MCF 10A (cell line): ENCODE measurements around the gene MAN1A1. TPM values are rescaled to one million over a fixed set of nuclear protein-coding genes. Genes with fewer than 3 reads are reported as not detected.
"Not testable (repeated sequence)": the region's sequence is repeated elsewhere in the genome, so short reads cannot be mapped to it uniquely, and the experiment has no call there.

Experiments
- BruUV-seq: library from RNA; stranded (reverse); fragments of 400-500 nt; replicated peaks from 2 replicates; lab custom pipeline; 2021; lab: Mats Ljungman, UMichigan
- CTCF ChIA-PET: fragments of 300-600 bp; sonication (Branson Sonifier 250); formaldehyde crosslinking; extraction: SDS; loops from one replicate; lab custom pipeline; 2021; ENCODE audit warnings: antibody characterized with exemption, inconsistent platforms; lab: Yijun Ruan, JAX
- POLR2A ChIA-PET: fragments of 300-600, 350-650 bp; sonication (Branson Sonifier 250); formaldehyde crosslinking; extraction: SDS; loops from one replicate; lab custom pipeline; 2020; ENCODE audit warnings: antibody characterized with exemption, inconsistent platforms; lab: Yijun Ruan, JAX
- DNase-seq: peaks from one replicate; pipeline ENCODE4 v3.0.0-alpha.2; 2018; ENCODE audit not compliant: unreplicated experiment
- H3K27ac Mint-ChIP-seq: one replicate; pipeline ENCODE4 v1.8.0; 2022; ENCODE audit warnings: mild to moderate bottlenecking, low read depth, mixed read lengths; ENCODE audit not compliant: unreplicated experiment
- H3K27me3 Mint-ChIP-seq: one replicate; pipeline ENCODE4 v1.8.0; 2022; ENCODE audit warnings: mixed read lengths; ENCODE audit not compliant: insufficient read depth, unreplicated experiment
- H3K36me3 Mint-ChIP-seq: one replicate; pipeline ENCODE4 v1.8.0; 2022; ENCODE audit warnings: mild to moderate bottlenecking, moderate library complexity, mixed read lengths; ENCODE audit not compliant: insufficient read depth, unreplicated experiment
- H3K4me1 Mint-ChIP-seq: one replicate; pipeline ENCODE4 v1.8.0; 2022; ENCODE audit warnings: mixed read lengths; ENCODE audit not compliant: insufficient read depth, unreplicated experiment
- H3K4me3 Mint-ChIP-seq: one replicate; pipeline ENCODE4 v1.8.0; 2022; ENCODE audit warnings: mild to moderate bottlenecking, moderate library complexity, mixed read lengths; ENCODE audit not compliant: unreplicated experiment
- H3K9me3 Mint-ChIP-seq: one replicate; pipeline ENCODE4 v1.8.0; 2022; ENCODE audit warnings: mixed read lengths; ENCODE audit not compliant: unreplicated experiment
- CTCF ChIP-seq: fragments of 200-600 bp; IDR thresholded peaks from one replicate; pipeline ENCODE4 v1.8.0; 2022; ENCODE audit warnings: antibody characterized with exemption, mild to moderate bottlenecking; ENCODE audit not compliant: unreplicated experiment
- intact Hi-C: fragments of 100-400 bp; cut with micrococcal nuclease; formaldehyde crosslinking; loops from 2 replicates; pipeline ENCODE4 v1.14.1; 2022
- total RNA-seq: library from RNA; stranded (reverse); gene quantifications from 2 replicates; pipeline ENCODE4 v1.2.3, GENCODE V29; 2022

Gene MAN1A1
- total RNA-seq, 1 experiment from 2014 or later: 1.3 TPM

GRCh38 chr6:119171088-119171841 is 178.3 kb downstream of the MAN1A1 start:
- DNase-seq: no peak
- no TSS peak for BruUV-seq
- Mint-ChIP-seq H3K4me3 (no peak overlapping the region), H3K36me3 (no peaks in the 10 kb centered on the region), H3K27ac (no peak overlapping the region), H3K4me1 (peaks cover 9% of the 10 kb centered on the region), H3K27me3 (no peaks in the 10 kb centered on the region), H3K9me3 (no peaks in the 10 kb centered on the region)
- CTCF ChIA-PET: interaction anchor here (1.5 kb wide), 1 partner anchor 23 kb away, joined by 4 read pairs; no protein-coding TSS in a partner anchor
- TF ChIP-seq CTCF: no peak
- POLR2A ChIA-PET: interaction anchor here (0.7 kb wide), 1 partner anchor 68 kb away, joined by 3 read pairs; no protein-coding TSS in a partner anchor
- intact Hi-C loops: no loop called here

- no peaks in the 10 kb centered on the region for H3K9me3 Mint-ChIP-seq
- no peak for TF ChIP-seq CTCF
Observed at GRCh38 chr6:119170447-119171087, 179.0 kb downstream of the MAN1A1 start.

GRCh38 chr6:119170103-119170446 is 179.5 kb downstream of the MAN1A1 start:
- Mint-ChIP-seq H3K9me3 (no peaks in the 10 kb centered on the region), H3K36me3 (no peaks in the 10 kb centered on the region), H3K27me3 (no peaks in the 10 kb centered on the region), H3K27ac (no peak overlapping the region), H3K4me3 (no peak overlapping the region), H3K4me1 (peaks cover 9% of the 10 kb centered on the region)
- no peak for TF ChIP-seq CTCF
- intact Hi-C loops: no loop called here
- CTCF ChIA-PET: no interaction called here
- BruUV-seq: no TSS peak
- DNase-seq: no peak
- POLR2A ChIA-PET: no interaction called here

More at GRCh38 chr6:119170447-119171087, 179.0 kb downstream of the MAN1A1 start:
- no peak for DNase-seq
- H3K27ac Mint-ChIP-seq: no peak overlapping the region
- ChIA-PET CTCF (interaction anchor here (1.5 kb wide), 1 partner anchor 22 kb away, joined by 4 read pairs; no protein-coding TSS in a partner anchor), POLR2A (no interaction called here)
- no peaks in the 10 kb centered on the region for H3K36me3 Mint-ChIP-seq
- no TSS peak for BruUV-seq
- intact Hi-C loops: no loop called here
- no peak overlapping the region for H3K4me3 Mint-ChIP-seq
- H3K4me1 Mint-ChIP-seq: peaks cover 9% of the 10 kb centered on the region
- H3K27me3 Mint-ChIP-seq: no peaks in the 10 kb centered on the region

GRCh38 chr6:119169355-119169754 is 180.2 kb downstream of the MAN1A1 start:
- H3K4me1 Mint-ChIP-seq, H3K4me3 Mint-ChIP-seq, intact Hi-C loops, H3K36me3 Mint-ChIP-seq, H3K27me3 Mint-ChIP-seq, CTCF ChIA-PET, H3K9me3 Mint-ChIP-seq, H3K27ac Mint-ChIP-seq, DNase-seq, POLR2A ChIA-PET, BruUV-seq: not testable (repeated sequence)
